H9 (cell line): ENCODE data around the gene IZUMO4. TPM values are rescaled to one million over a fixed set of nuclear protein-coding genes. Genes with fewer than 3 reads are reported as not detected.

Experiments used
- DNase-seq: peaks from one replicate; pipeline ENCODE4 v3.0.0-alpha.2; 2017
- H2AFZ ChIP-seq: one replicate; pipeline ENCODE4 v1.6.1; 2013; ENCODE audit warnings: mild to moderate bottlenecking, low read length, control low read depth, moderate library complexity
- H2AK5ac ChIP-seq: 2 replicates; pipeline ENCODE4 v1.6.1; 2013; ENCODE audit warnings: low read length, control low read depth, mixed read lengths; ENCODE audit not compliant: insufficient read length
- H2BK120ac ChIP-seq: one replicate; pipeline ENCODE4 v1.6.1; 2013; ENCODE audit warnings: low read depth, mild to moderate bottlenecking, low read length, control low read depth, inconsistent platforms; ENCODE audit not compliant: poor library complexity, severe bottlenecking
- H2BK12ac ChIP-seq: 2 replicates; pipeline ENCODE4 v1.6.1; 2013; ENCODE audit warnings: low read length, control low read depth, mixed read lengths, low read depth; ENCODE audit not compliant: insufficient read length
- H2BK15ac ChIP-seq: 2 replicates; pipeline ENCODE4 v1.6.1; 2013; ENCODE audit warnings: low read depth, low read length, control low read depth
- H2BK20ac ChIP-seq: one replicate; pipeline ENCODE4 v1.6.1; 2013; ENCODE audit warnings: low read depth, mild to moderate bottlenecking, low read length, control low read depth, inconsistent platforms; ENCODE audit not compliant: poor library complexity, severe bottlenecking
- H2BK5ac ChIP-seq: 2 replicates; pipeline ENCODE4 v1.6.1; 2013; ENCODE audit warnings: low read length, control low read depth, mixed read lengths; ENCODE audit not compliant: insufficient read length
- H3K14ac ChIP-seq: 2 replicates; pipeline ENCODE4 v1.6.1; 2013; ENCODE audit warnings: low read length, control low read depth; ENCODE audit not compliant: insufficient read depth
- H3K18ac ChIP-seq: 2 replicates; pipeline ENCODE4 v1.6.1; 2013; ENCODE audit warnings: low read depth, mild to moderate bottlenecking, mixed read lengths, low read length, control low read depth; ENCODE audit not compliant: insufficient read length
- H3K23ac ChIP-seq: 2 replicates; pipeline ENCODE4 v1.6.1; 2013; ENCODE audit warnings: low read length, control low read depth, mixed read lengths, low read depth; ENCODE audit not compliant: insufficient read length
- H3K23me2 ChIP-seq: 2 replicates; pipeline ENCODE4 v1.6.1; 2013; ENCODE audit warnings: low read depth, mild to moderate bottlenecking, mixed read lengths, low read length, control low read depth; ENCODE audit not compliant: insufficient read length, poor library complexity, severe bottlenecking
- H3K27ac ChIP-seq: 2 replicates; pipeline ENCODE4 v1.5.1; 2013; ENCODE audit warnings: low read length, control low read depth, mixed read lengths, low read depth; ENCODE audit not compliant: insufficient read length
- H3K27me3 ChIP-seq: 2 replicates; pipeline ENCODE4 v1.6.1; 2013; ENCODE audit warnings: low read length, control low read depth, inconsistent platforms; ENCODE audit not compliant: insufficient read depth
- H3K4ac ChIP-seq: 2 replicates; pipeline ENCODE4 v1.6.1; 2013; ENCODE audit warnings: low read depth, mild to moderate bottlenecking, control low read depth, inconsistent platforms, low read length, moderate library complexity
- H3K4me1 ChIP-seq: 2 replicates; pipeline ENCODE4 v1.6.1; 2013; ENCODE audit warnings: low read length, control low read depth, inconsistent platforms; ENCODE audit not compliant: insufficient read depth
- H3K4me2 ChIP-seq: 2 replicates; pipeline ENCODE4 v1.6.1; 2013; ENCODE audit warnings: low read length, control low read depth, mixed read lengths; ENCODE audit not compliant: insufficient read length, insufficient read depth
- H3K56ac ChIP-seq: 2 replicates; pipeline ENCODE4 v1.6.1; 2013; ENCODE audit warnings: low read depth, mild to moderate bottlenecking, mixed read lengths, low read length, control low read depth; ENCODE audit not compliant: insufficient read length
- H3K79me1 ChIP-seq: 2 replicates; pipeline ENCODE4 v1.6.1; 2013; ENCODE audit warnings: low read depth, mild to moderate bottlenecking, moderate library complexity, low read length, control low read depth, inconsistent platforms; ENCODE audit not compliant: insufficient read depth, poor library complexity, severe bottlenecking
- H3K79me2 ChIP-seq: 2 replicates; pipeline ENCODE4 v1.6.1; 2013; ENCODE audit warnings: low read length, control low read depth, inconsistent platforms; ENCODE audit not compliant: insufficient read depth
- H3K9ac ChIP-seq: 2 replicates; pipeline ENCODE4 v1.6.1; 2013; ENCODE audit warnings: low read length, control low read depth, mixed read lengths; ENCODE audit not compliant: insufficient read length; ENCODE audit errors: extremely low read depth
- H3K9me3 ChIP-seq: one replicate; pipeline ENCODE4 v1.6.1; 2013; ENCODE audit warnings: low read depth, low read length, inconsistent platforms; ENCODE audit not compliant: control insufficient read depth
- H3T11ph ChIP-seq: one replicate; pipeline ENCODE4 v1.6.1; 2013; ENCODE audit warnings: mild to moderate bottlenecking, low read length, control low read depth, inconsistent platforms
- H4K20me1 ChIP-seq: one replicate; pipeline ENCODE4 v1.6.1; 2013; ENCODE audit not compliant: control insufficient read depth, insufficient read length, insufficient read depth
- H4K5ac ChIP-seq: 2 replicates; pipeline ENCODE4 v1.6.1; 2013; ENCODE audit warnings: low read depth, mild to moderate bottlenecking, mixed read lengths, low read length, control low read depth; ENCODE audit not compliant: insufficient read length
- H4K8ac ChIP-seq: replicated peaks from 2 replicates; pipeline ENCODE4 v1.6.1; 2013; ENCODE audit warnings: low read length, control low read depth, mixed read lengths, low read depth; ENCODE audit not compliant: insufficient read length
- H4K91ac ChIP-seq: 2 replicates; pipeline ENCODE4 v1.6.1; 2013; ENCODE audit warnings: low read depth, mild to moderate bottlenecking, moderate library complexity, mixed read lengths, low read length, control low read depth; ENCODE audit not compliant: insufficient read length
- H3K27ac Mint-ChIP-seq, 3 experiments: 2 replicates in 2 of 3; 3 replicates in 1 of 3; pipeline ENCODE4 v1.8.0; 2020 to 2021; ENCODE audit warnings: mixed read lengths in 3 of 3, mild to moderate bottlenecking in 1 of 3, moderate library complexity in 1 of 3
- H3K27me3 Mint-ChIP-seq: 2 replicates; pipeline ENCODE4 v1.8.0; 2021; ENCODE audit warnings: low read depth, mild to moderate bottlenecking, moderate library complexity, mixed read lengths
- H3K36me3 Mint-ChIP-seq, 3 experiments: 2 replicates in 2 of 3; 3 replicates in 1 of 3; pipeline ENCODE4 v1.8.0; 2020 to 2021; ENCODE audit warnings: low read depth in 3 of 3, mixed read lengths in 3 of 3; ENCODE audit not compliant: insufficient read depth in 1 of 3
- H3K4me1 Mint-ChIP-seq, 2 experiments: 2 replicates each; pipeline ENCODE4 v1.8.0; 2020; ENCODE audit warnings: mixed read lengths in 2 of 2
- H3K4me3 Mint-ChIP-seq, 2 experiments: 2 replicates in 1 of 2; 3 replicates in 1 of 2; pipeline ENCODE4 v1.8.0; 2020 to 2021; ENCODE audit warnings: mild to moderate bottlenecking in 2 of 2, mixed read lengths in 2 of 2, moderate library complexity in 1 of 2
- H3K9me3 Mint-ChIP-seq, 2 experiments: 2 replicates in 1 of 2; 3 replicates in 1 of 2; pipeline ENCODE4 v1.8.0; 2020; ENCODE audit warnings: mild to moderate bottlenecking in 2 of 2, mixed read lengths in 2 of 2, moderate library complexity in 1 of 2
- WGBS: extraction: QIAGEN DNeasy Blood & Tissue Kit; methylation state at CpG from one replicate; pipeline ENCODE4 v1.1.7; 2013; ENCODE audit warnings: missing lambda C conversion rate, low lambda C conversion rate, mixed read lengths; ENCODE audit not compliant: insufficient read length; ENCODE audit errors: extremely low coverage; 5-methylcytosine and 5-hydroxymethylcytosine counted together
- total RNA-seq: library from RNA; stranded (reverse); gene quantifications from 2 replicates; pipeline ENCODE4 v1.2.1, GENCODE V29; 2021
- TF ChIP-seq, protein P1 (sequence below): fragments of 200-600 bp; sonication (generic); conservative IDR thresholded peaks from 3 replicates; pipeline ENCODE4 v1.8.0; 2021; ENCODE audit warnings: antibody characterized with exemption, mild to moderate bottlenecking

Gene IZUMO4
- total RNA-seq, 1 experiment from 2014 or later = 2.1 TPM

DNA sequence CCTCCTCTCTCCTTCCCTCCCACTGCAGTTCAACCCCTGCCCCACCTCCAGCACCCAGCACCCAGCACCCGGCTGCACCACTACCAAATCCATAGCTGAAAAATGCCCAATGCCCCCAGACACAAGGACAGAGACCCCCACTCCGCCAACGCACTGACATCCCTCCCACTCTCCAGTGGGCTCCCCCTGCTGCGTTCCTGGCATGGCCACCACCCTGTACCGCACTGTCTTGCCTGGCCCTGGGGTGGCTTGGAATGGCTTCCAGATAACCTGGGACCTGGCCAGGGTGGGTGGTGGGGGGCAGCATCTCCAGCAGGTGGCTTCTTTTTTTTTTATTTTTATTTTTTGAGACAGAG, 39.9 kb upstream of the IZUMO4 start:
- Histone ChIP-seq H3K14ac (no peak overlapping the region), H4K8ac (no peak overlapping the region), H3K9me3 (no peaks in the 10 kb centered on the region), H4K5ac (no peak overlapping the region), H3K27ac (no peak overlapping the region), H2AK5ac (no peak overlapping the region), H3K27me3 (no peaks in the 10 kb centered on the region), H2BK20ac (no peak overlapping the region), H2AFZ (no peak overlapping the region), H3K4ac (no peak overlapping the region), H2BK12ac (no peak overlapping the region), H4K20me1 (no peaks in the 10 kb centered on the region), H2BK120ac (no peak overlapping the region), H3K23ac (no peak overlapping the region), H2BK5ac (no peak overlapping the region), H3K4me1 (no peaks in the 10 kb centered on the region), H3K79me1 (no peaks in the 10 kb centered on the region), H4K91ac (no peak overlapping the region), H3K4me2 (no peak overlapping the region), H3K18ac (no peak overlapping the region), H3K56ac (no peak overlapping the region), H3K79me2 (no peaks in the 10 kb centered on the region), H3K9ac (no peak overlapping the region), H2BK15ac (no peak overlapping the region), H3T11ph (no peak overlapping the region), H3K23me2 (peaks cover 8% of the 10 kb centered on the region)
- Mint-ChIP-seq H3K4me3 (peak overlapping the region in 1 of 2 experiments; percentile 14; a peak in 1 of 5 replicates), H3K27ac (peak overlapping the region in 1 of 3 experiments; percentile 67; a peak in 1 of 7 replicates), H3K4me1 (peaks cover 16 to 33% of the 10 kb centered on the region in 2 experiments), H3K36me3 (no peaks in the 10 kb centered on the region), H3K9me3 (no peaks in the 10 kb centered on the region; a peak in 1 of 5 replicates), H3K27me3 (no peaks in the 10 kb centered on the region)
- no CpG with 5 or more reads among the region's 5 CpGs for WGBS
- peak; percentile 26 for DNase-seq
- TF ChIP-seq, protein P1, sequence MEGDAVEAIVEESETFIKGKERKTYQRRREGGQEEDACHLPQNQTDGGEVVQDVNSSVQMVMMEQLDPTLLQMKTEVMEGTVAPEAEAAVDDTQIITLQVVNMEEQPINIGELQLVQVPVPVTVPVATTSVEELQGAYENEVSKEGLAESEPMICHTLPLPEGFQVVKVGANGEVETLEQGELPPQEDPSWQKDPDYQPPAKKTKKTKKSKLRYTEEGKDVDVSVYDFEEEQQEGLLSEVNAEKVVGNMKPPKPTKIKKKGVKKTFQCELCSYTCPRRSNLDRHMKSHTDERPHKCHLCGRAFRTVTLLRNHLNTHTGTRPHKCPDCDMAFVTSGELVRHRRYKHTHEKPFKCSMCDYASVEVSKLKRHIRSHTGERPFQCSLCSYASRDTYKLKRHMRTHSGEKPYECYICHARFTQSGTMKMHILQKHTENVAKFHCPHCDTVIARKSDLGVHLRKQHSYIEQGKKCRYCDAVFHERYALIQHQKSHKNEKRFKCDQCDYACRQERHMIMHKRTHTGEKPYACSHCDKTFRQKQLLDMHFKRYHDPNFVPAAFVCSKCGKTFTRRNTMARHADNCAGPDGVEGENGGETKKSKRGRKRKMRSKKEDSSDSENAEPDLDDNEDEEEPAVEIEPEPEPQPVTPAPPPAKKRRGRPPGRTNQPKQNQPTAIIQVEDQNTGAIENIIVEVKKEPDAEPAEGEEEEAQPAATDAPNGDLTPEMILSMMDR = no peak
